Stimulated activated CD8-positive, alpha-beta memory T cell treated with anti-CD3 and anti-CD28 coated beads, Interleukin-2, amount 100 ng/mL, for 1 hour (primary cell): ENCODE results near the gene RXFP3.
"Not testable (repeated sequence)": the region's sequence is repeated elsewhere in the genome, so short reads cannot be mapped to it uniquely, and the experiment has no call there.

Experiments
- DNase-seq, 2 donors: peaks; one replicate each; pipeline ENCODE4 v3.0.0-alpha.2; 2020; ENCODE audit warnings: low read depth in 2 of 2

The RXFP3 gene

GRCh38 chr5:33934176-33934575 lies 2.0 kb upstream of the RXFP3 start:
- no peak for DNase-seq

GRCh38 chr5:33936004-33936380 lies 194 bp upstream of the RXFP3 start:
- peak in 1 of 2 donors; percentile 3 for DNase-seq

- no peak for DNase-seq
Observed at GRCh38 chr5:33937017-33937706, 976 bp downstream of the RXFP3 start.

- no peak for DNase-seq
Observed at GRCh38 chr5:33937707-33938506, 1.7 kb downstream of the RXFP3 start.

GRCh38 chr5:33938507-33938796 lies 2.3 kb downstream of the RXFP3 start:
- no peak for DNase-seq

GRCh38 chr5:33938881-33939280 lies 2.7 kb downstream of the RXFP3 start:
- no peak for DNase-seq

GRCh38 chr5:33939556-33940262 lies 3.5 kb downstream of the RXFP3 start:
- DNase-seq: no peak

GRCh38 chr5:33941090-33941489 lies 4.9 kb downstream of the RXFP3 start:
- no peak for DNase-seq

GRCh38 chr5:33944543-33945132 lies 8.5 kb downstream of the RXFP3 start:
- no peak for DNase-seq

- DNase-seq: not testable (repeated sequence)
Observed at GRCh38 chr5:33952175-33952574, 16.0 kb downstream of the RXFP3 start.

GRCh38 chr5:33957577-33958150 lies 21.5 kb downstream of the RXFP3 start:
- DNase-seq: no peak

- DNase-seq: no peak
Observed at GRCh38 chr5:33958176-33958575, 22.0 kb downstream of the RXFP3 start.

- no peak for DNase-seq
Observed at GRCh38 chr5:33964132-33964700, 28.0 kb downstream of the RXFP3 start.

- no peak for DNase-seq
Observed at GRCh38 chr5:33966805-33967204, 30.6 kb downstream of the RXFP3 start.

GRCh38 chr5:33968211-33969005 lies 32.2 kb downstream of the RXFP3 start:
- DNase-seq: no peak

GRCh38 chr5:33969572-33970452 lies 33.6 kb downstream of the RXFP3 start:
- DNase-seq: no peak

GRCh38 chr5:33973271-33973670 lies 37.1 kb downstream of the RXFP3 start:
- DNase-seq: no peak

- no peak for DNase-seq
Observed at GRCh38 chr5:33975852-33976251, 39.7 kb downstream of the RXFP3 start.

GRCh38 chr5:33976307-33976706 lies 40.1 kb downstream of the RXFP3 start:
- no peak for DNase-seq

GRCh38 chr5:33978306-33978705 lies 42.1 kb downstream of the RXFP3 start:
- no peak for DNase-seq
